ENCODE results near the gene MRM2.

Gene MRM2

GRCh38 chr7:2244404-2244995 is 2.5 kb upstream of the MRM2 start:
- TF ChIP-seq ZFX (IDR thresholded peaks at IDR 0.05), result no peak

GRCh38 chr7:2243458-2243857 is 1.5 kb upstream of the MRM2 start:
- TF ChIP-seq CTCF (conservative IDR thresholded peaks at IDR 0.05) (no peak), ZFX (IDR thresholded peaks at IDR 0.05) (no peak)
- H3K27ac ChIP-seq, result peak overlapping the region; percentile 90

More at GRCh38 chr7:2244404-2244995, 2.5 kb upstream of the MRM2 start:
- no peak overlapping the region for H3K27ac ChIP-seq

GRCh38 chr7:2242541-2243429 is 780 bp upstream of the MRM2 start:
- peak overlapping the region; percentile 90 for H3K27ac ChIP-seq
- TF ChIP-seq ZFX (IDR thresholded peaks at IDR 0.05) (no peak), CTCF (conservative IDR thresholded peaks at IDR 0.05) (no peak)

GRCh38 chr7:2239242-2239641 is 2.8 kb downstream of the MRM2 start:
- H3K27ac ChIP-seq, result no peak overlapping the region
- no peak for TF ChIP-seq ZFX (IDR thresholded peaks at IDR 0.05)

GRCh38 chr7:2237109-2237602 is 4.8 kb downstream of the MRM2 start:
- TF ChIP-seq CTCF (conservative IDR thresholded peaks at IDR 0.05) (no peak), ZFX (IDR thresholded peaks at IDR 0.05) (no peak)
- H3K27ac ChIP-seq, result no peak overlapping the region

- TF ChIP-seq ZFX (IDR thresholded peaks at IDR 0.05) (no peak), CTCF (conservative IDR thresholded peaks at IDR 0.05) (no peak)
- no peak overlapping the region for H3K27ac ChIP-seq
These were observed 8.1 kb downstream of the MRM2 start for GRCh38 chr7:2233926-2234325.

GRCh38 chr7:2232766-2233520 is 9.1 kb downstream of the MRM2 start, which contains the start of gene MAD1L1:
TSS of gene MAD1L1 (minus strand) at chr7:2232945. CDS start at chr7:2230133, 2,812 bp downstream.
- TF ChIP-seq ZFX (IDR thresholded peaks at IDR 0.05), result no peak
- no peak for TF ChIP-seq CTCF (conservative IDR thresholded peaks at IDR 0.05)
- peak within 1 kb of the TSS; percentile 89 for H3K27ac ChIP-seq

Data from C4-2B (cell line).